GM19351 (cell line): ENCODE results near the gene SLC26A11.
"Not testable (repeated sequence)": the region's sequence is repeated elsewhere in the genome, so short reads cannot be mapped to it uniquely, and the experiment has no call there.

Source experiments
- ATAC-seq: cut with Tn5 transposase; IDR thresholded peaks from one replicate; pipeline ENCODE4 v1.9.1; 2021; ENCODE audit warnings: mild to moderate bottlenecking, moderate library complexity; ENCODE audit not compliant: unreplicated experiment

Gene SLC26A11

DNA sequence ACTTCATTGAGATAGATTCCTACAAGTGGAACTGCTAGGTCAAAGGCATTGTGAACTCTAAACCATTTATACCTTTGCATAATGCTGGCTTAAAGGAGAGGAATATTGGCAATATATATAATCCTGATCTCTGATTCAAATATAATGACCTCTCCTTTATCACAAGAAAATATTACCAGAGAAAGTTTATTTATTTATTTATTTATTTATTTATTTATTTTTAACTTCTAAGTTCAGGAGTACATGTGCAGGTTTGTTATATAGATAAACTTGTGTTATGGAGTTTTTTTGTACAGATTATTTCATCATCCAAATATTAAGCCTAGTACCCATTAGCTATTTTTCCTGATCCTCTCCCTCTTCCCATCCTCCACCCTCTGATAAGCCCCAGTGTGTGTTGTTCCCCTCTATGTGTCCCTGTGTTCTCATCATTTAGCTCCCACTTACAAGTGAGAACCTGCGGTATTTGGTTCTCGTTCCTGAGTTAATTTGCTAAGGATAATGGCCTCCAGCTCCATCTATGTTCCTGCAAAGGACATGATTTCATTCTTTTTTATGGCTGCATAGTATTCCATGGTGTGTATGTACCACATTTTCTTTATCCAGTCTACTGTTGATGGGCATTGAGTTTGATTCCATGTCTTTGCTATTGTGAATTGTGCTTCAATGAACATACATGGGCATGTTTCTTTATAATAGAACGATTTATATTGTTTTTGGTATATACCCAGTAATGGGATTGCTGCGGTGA lies 79.3 kb downstream of the SLC26A11 start:
- ATAC-seq: not testable (repeated sequence)

DNA sequence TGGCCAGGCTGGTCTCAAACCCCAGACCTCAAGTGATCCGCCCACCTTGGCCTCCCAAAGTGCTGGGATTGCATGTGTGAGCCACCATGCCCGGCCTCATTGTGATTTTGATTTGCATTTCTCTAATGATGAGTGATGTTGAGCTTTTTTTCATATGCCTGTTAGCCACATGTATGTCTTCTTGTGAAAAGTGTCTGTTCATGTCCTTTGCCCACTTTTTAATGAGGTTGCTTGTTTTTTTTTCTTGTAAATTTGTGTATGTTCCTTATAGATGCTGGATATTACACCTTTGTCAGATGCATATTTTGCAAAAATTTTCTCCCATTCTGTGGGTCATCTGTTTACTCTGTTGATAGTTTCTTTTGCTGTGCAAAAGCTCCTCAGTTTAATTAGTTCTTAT lies 80.5 kb downstream of the SLC26A11 start:
- ATAC-seq: not testable (repeated sequence)
